Osteoblast (primary cell): ENCODE data around the gene JUP. TPM values are rescaled to one million over a fixed set of nuclear protein-coding genes. Genes with fewer than 3 reads are reported as not detected.
A peak's percentile ranks its signal among the peaks of the same experiment; 100 is the strongest.

ENCODE experiments used
- DNase-seq: peaks from one replicate; pipeline ENCODE4 v3.0.0; 2011; ENCODE audit warnings: low spot score, mixed read lengths; ENCODE audit not compliant: insufficient read length; ENCODE audit errors: missing footprints
- H2AFZ ChIP-seq: 2 replicates; pipeline ENCODE4 v1.6.0; 2011; ENCODE audit warnings: mild to moderate bottlenecking, low read length
- H3K27ac ChIP-seq: 2 replicates; pipeline ENCODE4 v1.5.1; 2011; ENCODE audit warnings: mild to moderate bottlenecking, low read depth, low read length, moderate library complexity
- H3K27me3 ChIP-seq: 2 replicates; pipeline ENCODE4 v1.6.0; 2012; ENCODE audit warnings: mild to moderate bottlenecking, control low read depth, inconsistent platforms, low read length, moderate library complexity; ENCODE audit not compliant: insufficient read depth
- H3K36me3 ChIP-seq: 2 replicates; pipeline ENCODE4 v1.5.1; 2011; ENCODE audit warnings: mild to moderate bottlenecking, low read length, control low read depth, moderate library complexity; ENCODE audit not compliant: insufficient read depth
- H3K4me1 ChIP-seq: 2 replicates; pipeline ENCODE4 v1.5.1; 2011; ENCODE audit warnings: mild to moderate bottlenecking, low read length, control low read depth, moderate library complexity; ENCODE audit not compliant: insufficient read depth
- H3K4me2 ChIP-seq: 2 replicates; pipeline ENCODE4 v1.6.0; 2011; ENCODE audit warnings: mild to moderate bottlenecking, low read length; ENCODE audit not compliant: insufficient read depth
- H3K4me3 ChIP-seq: fragments of 200-600 bp; sonication (generic); 3 replicates; pipeline ENCODE4 v1.5.1; 2012; ENCODE audit warnings: mild to moderate bottlenecking, low read length, inconsistent platforms; ENCODE audit not compliant: insufficient read depth
- H3K79me2 ChIP-seq: 2 replicates; pipeline ENCODE4 v1.6.0; 2012; ENCODE audit warnings: mild to moderate bottlenecking, low read length, control low read depth, inconsistent platforms; ENCODE audit not compliant: insufficient read depth
- H3K9me3 ChIP-seq: 2 replicates; pipeline ENCODE4 v1.5.1; 2011; ENCODE audit warnings: low read depth, low read length, control low read depth
- H4K20me1 ChIP-seq: 2 replicates; pipeline ENCODE4 v1.6.0; 2012; ENCODE audit warnings: mild to moderate bottlenecking, low read length, control low read depth; ENCODE audit not compliant: insufficient read depth
- CTCF ChIP-seq: IDR thresholded peaks from 2 replicates; pipeline ENCODE4 v1.5.1; 2011; ENCODE audit warnings: mild to moderate bottlenecking, low read depth, low read length, moderate library complexity; ENCODE audit errors: extremely low read depth
- total RNA-seq: library from RNA; depleted of rRNA; stranded (reverse); fragments of >200 nt; gene quantifications from 2 replicates; pipeline ENCODE4 v1.2.3, GENCODE V29; 2012

The JUP gene
- total RNA-seq, 1 donor: 24.2 TPM

GRCh38 chr17:41772218-41772585 lies 14.3 kb downstream of the JUP start:
- peaks cover 4% of the 10 kb centered on the region for H4K20me1 ChIP-seq
- H3K27ac ChIP-seq: no peak overlapping the region
- H3K27me3 ChIP-seq: no peaks in the 10 kb centered on the region
- H3K4me2 ChIP-seq: no peak overlapping the region
- peak; percentile 57 for DNase-seq
- H3K9me3 ChIP-seq: no peaks in the 10 kb centered on the region
- no peaks in the 10 kb centered on the region for H3K36me3 ChIP-seq
- no peak overlapping the region for H2AFZ ChIP-seq
- H3K4me1 ChIP-seq: peaks cover 4% of the 10 kb centered on the region
- TF ChIP-seq CTCF: no peak
- no peak overlapping the region for H3K4me3 ChIP-seq
- no peaks in the 10 kb centered on the region for H3K79me2 ChIP-seq

- H2AFZ ChIP-seq: no peak overlapping the region
- H3K9me3 ChIP-seq: no peaks in the 10 kb centered on the region
- H4K20me1 ChIP-seq: peaks cover 2% of the 10 kb centered on the region
- H3K36me3 ChIP-seq: no peaks in the 10 kb centered on the region
- no peak overlapping the region for H3K4me2 ChIP-seq
- H3K4me1 ChIP-seq: no peaks in the 10 kb centered on the region
- no peak for TF ChIP-seq CTCF
- no peak overlapping the region for H3K27ac ChIP-seq
- no peak overlapping the region for H3K4me3 ChIP-seq
- peak; percentile 80 for DNase-seq
- H3K27me3 ChIP-seq: no peaks in the 10 kb centered on the region
- H3K79me2 ChIP-seq: no peaks in the 10 kb centered on the region
Observed at GRCh38 chr17:41771389-41772206, 14.9 kb downstream of the JUP start.

GRCh38 chr17:41769985-41770384 lies 16.5 kb downstream of the JUP start:
- H3K27ac ChIP-seq: no peak overlapping the region
- H3K9me3 ChIP-seq: no peaks in the 10 kb centered on the region
- H4K20me1 ChIP-seq: peaks cover 2% of the 10 kb centered on the region
- no peak overlapping the region for H3K4me3 ChIP-seq
- no peaks in the 10 kb centered on the region for H3K4me1 ChIP-seq
- no peak overlapping the region for H2AFZ ChIP-seq
- TF ChIP-seq CTCF: no peak
- no peaks in the 10 kb centered on the region for H3K27me3 ChIP-seq
- peak; percentile 39 for DNase-seq
- H3K79me2 ChIP-seq: no peaks in the 10 kb centered on the region
- no peaks in the 10 kb centered on the region for H3K36me3 ChIP-seq
- no peak overlapping the region for H3K4me2 ChIP-seq

GRCh38 chr17:41769346-41769862 lies 17.1 kb downstream of the JUP start:
- Histone ChIP-seq H2AFZ (no peak overlapping the region), H3K79me2 (no peaks in the 10 kb centered on the region), H3K4me1 (no peaks in the 10 kb centered on the region)

More at GRCh38 chr17:41769346-41769862, 17.1 kb downstream of the JUP start:
- peak; percentile 36 for DNase-seq
- Histone ChIP-seq H3K4me2 (no peak overlapping the region), H4K20me1 (peaks cover 2% of the 10 kb centered on the region), H3K27ac (no peak overlapping the region), H3K4me3 (no peak overlapping the region), H3K9me3 (no peaks in the 10 kb centered on the region), H3K27me3 (no peaks in the 10 kb centered on the region), H3K36me3 (no peaks in the 10 kb centered on the region)
- no peak for TF ChIP-seq CTCF
